GM23338 (cell line): ENCODE results near the gene DVL1. TPM values are rescaled to one million over a fixed set of nuclear protein-coding genes. Genes with fewer than 3 reads are reported as not detected.

ENCODE experiments used
- ATAC-seq: fragments of 200-7000 bp; cut with Tn5 transposase; 3 replicates; pipeline ENCODE4 v1.9.1; 2020
- DNase-seq: peaks from one replicate; pipeline ENCODE4 v3.0.0-alpha.2; 2015; ENCODE audit warnings: low spot score
- H2AFZ ChIP-seq: fragments of 200-600 bp; sonication (generic); 2 replicates; pipeline ENCODE4 v1.8.0; 2016; ENCODE audit warnings: antibody characterized with exemption, mild to moderate bottlenecking, moderate library complexity
- H3F3A ChIP-seq: fragments of 200-600 bp; sonication (generic); replicated peaks from 2 replicates; pipeline ENCODE4 v1.8.0; 2017; ENCODE audit warnings: antibody characterized with exemption, mixed run types, low read depth
- H3K27ac ChIP-seq: fragments of 200-600 bp; sonication (generic); 2 replicates; pipeline ENCODE4 v1.6.1; 2016; ENCODE audit warnings: low read depth
- H3K27me3 ChIP-seq: fragments of 200-600 bp; sonication (generic); 2 replicates; pipeline ENCODE4 v1.8.0; 2016; ENCODE audit warnings: mild to moderate bottlenecking, mixed run types, moderate library complexity; ENCODE audit not compliant: insufficient read depth
- H3K36me3 ChIP-seq: fragments of 200-600 bp; sonication (generic); 2 replicates; pipeline ENCODE4 v1.8.0; 2016; ENCODE audit warnings: mild to moderate bottlenecking; ENCODE audit not compliant: insufficient read depth
- H3K4me1 ChIP-seq: fragments of 200-600 bp; sonication (generic); 2 replicates; pipeline ENCODE4 v1.8.0; 2016; ENCODE audit warnings: mild to moderate bottlenecking, moderate library complexity; ENCODE audit not compliant: insufficient read depth
- H3K4me2 ChIP-seq: fragments of 200-600 bp; sonication (generic); 2 replicates; pipeline ENCODE4 v1.7.1; 2017; ENCODE audit warnings: mixed run types
- H3K4me3 ChIP-seq: fragments of 200-600 bp; sonication (generic); 2 replicates; pipeline ENCODE4 v1.6.1; 2016; ENCODE audit warnings: mixed run types
- H3K79me2 ChIP-seq: fragments of 200-600 bp; sonication (generic); replicated peaks from 2 replicates; pipeline ENCODE4 v1.8.0; 2017; ENCODE audit warnings: mild to moderate bottlenecking; ENCODE audit not compliant: insufficient read depth
- H3K9me2 ChIP-seq: fragments of 200-600 bp; sonication (generic); 2 replicates; pipeline ENCODE4 v1.8.0; 2017; ENCODE audit not compliant: insufficient read depth
- H4K20me1 ChIP-seq: fragments of 200-600 bp; sonication (generic); replicated peaks from 2 replicates; pipeline ENCODE4 v1.8.0; 2017; ENCODE audit warnings: mild to moderate bottlenecking; ENCODE audit not compliant: insufficient read depth
- H3K27ac Mint-ChIP-seq: 2 replicates; pipeline ENCODE4 v1.8.0; 2020; ENCODE audit warnings: inconsistent platforms, mild to moderate bottlenecking, moderate library complexity, mixed read lengths
- H3K27me3 Mint-ChIP-seq: 3 replicates; pipeline ENCODE4 v1.8.0; 2022; ENCODE audit warnings: low read depth, mild to moderate bottlenecking, moderate library complexity, mixed read lengths, inconsistent platforms; ENCODE audit not compliant: insufficient read depth, poor library complexity
- H3K36me3 Mint-ChIP-seq: 3 replicates; pipeline ENCODE4 v1.8.0; 2021; ENCODE audit warnings: low read depth, mild to moderate bottlenecking, inconsistent platforms, moderate library complexity, mixed read lengths
- H3K4me1 Mint-ChIP-seq: 3 replicates; pipeline ENCODE4 v1.8.0; 2020; ENCODE audit warnings: mild to moderate bottlenecking, inconsistent platforms, mixed read lengths
- H3K4me3 Mint-ChIP-seq: 3 replicates; pipeline ENCODE4 v1.8.0; 2021; ENCODE audit warnings: moderate library complexity, mild to moderate bottlenecking, inconsistent platforms, mixed read lengths
- H3K9me3 Mint-ChIP-seq: 3 replicates; pipeline ENCODE4 v1.8.0; 2020; ENCODE audit warnings: moderate library complexity, mild to moderate bottlenecking, inconsistent platforms, mixed read lengths
- CREB1 ChIP-seq: fragments of 250-450 bp; sonication (Bioruptor Pico); IDR thresholded peaks from 2 replicates; pipeline ENCODE4 v1.5.0; 2020; ENCODE audit warnings: low read depth, mild to moderate bottlenecking, moderate library complexity
- CTCF ChIP-seq, 2 experiments: fragments of 200-600 bp in 1 of 2; sonication (generic) in 1 of 2; conservative IDR thresholded peaks; 2 replicates each; pipeline versions ENCODE4 v1.5.1 to v1.6.1; 2016 to 2017; ENCODE audit warnings: antibody characterized with exemption in 2 of 2, low read depth in 2 of 2, mild to moderate bottlenecking in 2 of 2, moderate library complexity in 1 of 2
- ETS1 ChIP-seq: IDR thresholded peaks from 2 replicates; pipeline ENCODE4 v1.6.1; 2016; ENCODE audit warnings: antibody characterized with exemption
- JUNB ChIP-seq: IDR thresholded peaks from one replicate; pipeline ENCODE4 v1.6.1; 2016; ENCODE audit warnings: antibody characterized with exemption; ENCODE audit not compliant: unreplicated experiment
- NANOG ChIP-seq: IDR thresholded peaks from 2 replicates; pipeline ENCODE4 v1.6.1; 2016; ENCODE audit warnings: antibody characterized with exemption, borderline replicate concordance
- POLR2AphosphoS5 ChIP-seq: IDR thresholded peaks from 2 replicates; pipeline ENCODE4 v1.6.1; 2016; ENCODE audit warnings: antibody characterized with exemption, low read depth
- ZNF462 ChIP-seq: fragments of 250-450 bp; sonication (Bioruptor Pico); IDR thresholded peaks from 2 replicates; pipeline ENCODE4 v1.5.0; 2020; ENCODE audit warnings: mild to moderate bottlenecking, moderate library complexity
- polyA plus RNA-seq: library from polyadenylated mRNA; unstranded; fragments of >200 nt; fragmentation: Nextera tagmentation; extraction: Ambion mirVana; gene quantifications from 2 replicates; pipeline ENCODE4 v1.2.1, GENCODE V29; 2016
- total RNA-seq: library from RNA; depleted of rRNA; stranded (reverse); fragments of >200 nt; shearing (Covaris generic); gene quantifications from 2 replicates; pipeline ENCODE4 v1.2.3, GENCODE V29; 2014

DVL1 gene
- total and polyA plus RNA-seq, 2 experiments from 2014 or later, result 13.5 to 69.7 TPM

- H3K4me1 ChIP-seq, result peaks cover 22% of the 10 kb centered on the region
- ATAC-seq, result peak; percentile 34
- no peak within 1 kb of the TSS for H3K27ac ChIP-seq
Measured at GRCh38 chr1:1358433-1359271, 9.4 kb upstream of the DVL1 start, which contains the start of gene MXRA8. Gene MXRA8, minus strand, starts transcription at chr1:1358555. Its CDS starts 51 bp downstream, at chr1:1358504.

More at GRCh38 chr1:1358433-1359271, 9.4 kb upstream of the DVL1 start, which contains the start of gene MXRA8:
- DNase-seq, result peak; percentile 58
- H3K36me3 Mint-ChIP-seq, result no peaks in the 10 kb centered on the region
- TF ChIP-seq CREB1 (CRISPR knock-in tag) (peak; percentile 63; the same call in 1 of the 2 replicates), NANOG (no peak), CTCF (conservative IDR thresholded peaks at IDR 0.05; ENCODE audit: low read depth in 2 of 2) (no peak), POLR2AphosphoS5 (no peak), ETS1 (no peak), JUNB (no peak), ZNF462 (no peak)
- H3K4me1 Mint-ChIP-seq, result peaks cover 31% of the 10 kb centered on the region
- no peaks in the 10 kb centered on the region for H3K79me2 ChIP-seq
- peak within 1 kb of the TSS; percentile 45; the same call in 2 of the 3 replicates for H3K4me3 Mint-ChIP-seq
- peak within 1 kb of the TSS; percentile 52; the same call in 1 of the 2 replicates for H3K27ac Mint-ChIP-seq
- H3K9me2 ChIP-seq, result no peaks in the 10 kb centered on the region
- H3K4me3 ChIP-seq, result peak within 1 kb of the TSS; percentile 35; the same call in 1 of the 2 replicates
- H4K20me1 ChIP-seq, result no peaks in the 10 kb centered on the region
- no peaks in the 10 kb centered on the region for H3K36me3 ChIP-seq
- no peak within 1 kb of the TSS; the same call in 1 of the 2 replicates for H2AFZ ChIP-seq
- peaks cover 19% of the 10 kb centered on the region; the same call in 1 of the 2 replicates for H3F3A ChIP-seq
- H3K27me3 ChIP-seq, result peaks cover 19% of the 10 kb centered on the region
- peak within 1 kb of the TSS; percentile 69; the same call in 1 of the 2 replicates for H3K4me2 ChIP-seq
- no peaks in the 10 kb centered on the region; the same call in 2 of the 3 replicates for H3K9me3 Mint-ChIP-seq
- peaks cover 26% of the 10 kb centered on the region for H3K27me3 Mint-ChIP-seq
